DMS114 treated with DMSO at 0.1 percent for 48 hours (cell line): ENCODE results near the gene TOMM5.

ENCODE experiments used
- DNase-seq: peaks from one replicate; lab custom pipeline; 2025; ENCODE audit not compliant: unreplicated experiment; lab: John Stamatoyannopoulos, UW

The TOMM5 gene

GRCh38 chr9:37592108-37592951 lies at the start of gene TOMM5:
Gene TOMM5 (minus strand): TSS chr9:37592597. CDS start chr9:37592532, 65 bp downstream.
- peak; percentile 82 for DNase-seq

DNA sequence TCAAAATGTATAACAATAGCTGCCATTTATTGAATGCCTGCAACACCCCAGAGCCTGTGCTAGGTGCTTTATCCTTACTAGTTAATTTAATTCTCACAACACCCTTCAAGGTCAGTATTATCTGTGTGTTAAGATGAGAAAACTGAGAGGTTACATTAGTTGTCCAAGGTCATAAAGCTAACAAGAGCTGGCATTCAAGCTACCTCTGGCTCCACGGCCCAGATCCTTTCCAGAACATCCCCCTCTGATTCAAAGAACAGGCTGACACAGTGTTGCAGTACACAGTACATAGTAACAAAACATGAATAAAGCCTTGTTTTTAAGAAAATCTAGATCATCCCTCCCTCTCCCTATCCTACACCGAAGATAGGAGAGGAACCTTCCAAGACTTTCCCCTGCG lies 48.9 kb upstream of the TOMM5 start:
- no peak for DNase-seq

DNA sequence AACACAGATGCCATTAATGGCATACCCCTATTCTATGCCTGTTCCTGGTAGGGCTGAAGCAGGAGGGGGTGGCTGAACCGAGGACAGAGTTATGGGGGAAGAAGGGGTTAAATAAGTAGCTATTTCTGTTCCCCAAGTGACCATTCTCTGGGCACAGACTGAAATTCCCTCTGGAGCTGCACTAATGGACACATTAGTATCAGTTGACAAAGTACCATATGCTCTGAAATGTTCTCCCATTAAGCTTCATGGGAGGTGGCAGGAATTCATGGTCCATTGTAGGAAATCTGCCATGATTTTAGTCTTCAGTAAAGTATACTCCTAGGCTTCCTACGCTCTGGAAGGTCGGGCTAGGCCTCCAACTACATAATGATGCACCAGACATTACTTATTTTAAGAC lies 47.8 kb upstream of the TOMM5 start:
- DNase-seq, result no peak

- DNase-seq, result no peak
Measured at GRCh38 chr9:37639841-37640240, 47.4 kb upstream of the TOMM5 start.

GRCh38 chr9:37639109-37639762 lies 46.8 kb upstream of the TOMM5 start:
- no peak for DNase-seq

DNA sequence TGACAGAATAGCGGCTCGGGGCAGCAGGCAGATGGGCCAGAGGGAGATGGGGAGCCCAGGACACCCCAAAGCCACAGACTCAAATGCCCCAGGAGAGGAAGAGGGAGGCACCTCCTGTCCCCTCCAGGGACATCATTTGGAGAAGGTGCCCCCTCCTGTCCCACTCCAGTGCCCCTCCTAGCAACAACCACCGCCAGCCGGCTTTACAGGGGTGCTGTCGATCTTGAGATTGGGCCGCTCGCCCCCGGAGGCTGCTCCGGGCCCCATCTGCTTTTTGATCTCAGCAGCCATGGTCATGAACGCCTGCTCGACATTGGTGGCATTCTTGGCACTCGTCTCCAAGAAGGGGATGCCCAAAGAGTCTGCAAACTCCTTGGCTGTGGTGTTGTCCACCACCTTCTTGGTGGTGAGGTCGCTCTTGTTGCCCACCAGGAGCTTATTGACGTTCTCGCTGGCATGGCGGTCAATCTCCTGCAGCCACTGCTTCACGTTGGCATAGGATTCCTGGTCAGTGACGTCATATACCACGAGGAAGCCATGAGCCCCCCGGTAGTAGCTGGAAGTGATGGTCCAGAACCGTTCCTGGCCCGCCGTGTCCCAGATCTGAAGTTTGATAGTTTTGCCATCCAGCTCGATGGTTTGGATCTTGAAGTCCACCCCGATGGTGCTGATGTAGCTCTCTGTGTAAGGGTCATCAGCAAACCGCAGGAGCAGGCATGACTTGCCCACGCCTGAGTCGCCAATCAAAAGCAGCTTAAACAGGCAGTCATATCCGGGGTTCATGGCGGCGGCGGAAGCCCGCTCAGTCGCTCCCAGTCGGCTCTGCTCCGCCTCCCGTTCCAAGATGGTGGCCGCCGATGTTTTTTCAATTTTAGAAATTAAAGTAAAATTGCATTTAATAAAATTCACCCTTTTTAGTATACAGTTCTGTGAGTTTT lies 44.4 kb upstream of the TOMM5 start:
- no peak for DNase-seq

- no peak for DNase-seq
Measured at GRCh38 chr9:37635808-37636207, 43.4 kb upstream of the TOMM5 start.

DNA sequence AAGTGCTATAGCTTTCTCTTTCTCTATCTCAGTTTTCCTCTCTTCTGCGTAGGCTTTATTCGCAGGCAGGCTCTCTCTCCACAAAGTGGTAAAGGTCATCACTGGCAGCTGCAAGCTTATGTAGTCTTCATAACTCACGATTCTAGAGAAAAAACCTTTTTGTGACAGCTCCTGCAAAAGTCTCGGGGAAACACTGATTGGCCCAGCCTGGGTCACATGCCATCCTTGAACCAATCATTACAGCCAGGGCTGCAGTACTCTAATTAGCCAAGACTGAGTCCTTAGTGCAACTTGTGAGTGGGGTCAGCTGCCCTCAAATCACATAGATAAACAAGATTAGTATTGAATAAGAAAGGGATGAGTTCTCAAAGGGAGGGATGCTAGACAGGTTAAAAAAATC lies 40.1 kb upstream of the TOMM5 start:
- DNase-seq, result no peak

- no peak for DNase-seq
Measured at GRCh38 chr9:37626708-37627292, 34.4 kb upstream of the TOMM5 start.

- DNase-seq, result no peak
Measured at GRCh38 chr9:37625758-37626147, 33.4 kb upstream of the TOMM5 start.

- no peak for DNase-seq
Measured at GRCh38 chr9:37625036-37625757, 32.8 kb upstream of the TOMM5 start.

DNA sequence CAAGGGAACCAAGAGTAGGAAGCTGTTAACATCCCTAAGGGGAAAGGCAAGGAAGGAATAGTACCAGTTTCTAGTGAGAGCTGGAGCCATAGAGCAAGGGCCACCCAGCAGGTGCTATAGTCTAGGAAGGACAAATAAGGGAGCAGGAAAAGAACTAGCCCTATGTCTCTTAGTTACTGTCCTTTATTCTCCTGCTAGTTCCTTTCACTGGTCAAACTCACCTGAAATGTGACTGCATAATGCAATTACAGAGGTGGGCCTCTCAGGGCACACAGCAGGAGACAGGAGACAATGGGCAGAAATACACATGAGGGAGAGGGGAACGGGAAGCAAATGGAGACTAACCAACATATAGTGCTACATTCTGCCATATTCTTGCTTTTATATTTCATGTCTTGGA lies 31.7 kb upstream of the TOMM5 start:
- DNase-seq, result no peak

GRCh38 chr9:37623267-37623666 lies 30.9 kb upstream of the TOMM5 start:
- DNase-seq, result no peak

DNA sequence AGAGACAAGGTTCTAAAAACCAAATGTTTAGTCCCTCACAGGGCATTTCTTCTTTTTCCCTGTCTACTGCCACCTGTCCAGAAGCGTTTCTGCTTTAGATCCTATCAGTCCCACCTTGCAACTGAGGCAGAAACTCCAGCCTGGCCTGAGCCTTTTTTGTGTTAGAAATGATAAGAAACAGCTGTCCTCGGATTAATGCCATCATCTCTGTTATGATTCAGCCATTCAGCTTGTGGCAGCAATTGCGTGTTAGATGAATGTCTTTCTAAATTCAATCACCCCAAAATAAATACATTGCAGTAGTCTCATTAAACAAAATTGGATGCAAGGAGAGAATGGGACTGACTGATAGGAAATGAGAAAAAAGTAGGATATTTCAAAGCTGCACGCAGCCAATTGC lies 30.1 kb upstream of the TOMM5 start:
- DNase-seq, result no peak

DNA sequence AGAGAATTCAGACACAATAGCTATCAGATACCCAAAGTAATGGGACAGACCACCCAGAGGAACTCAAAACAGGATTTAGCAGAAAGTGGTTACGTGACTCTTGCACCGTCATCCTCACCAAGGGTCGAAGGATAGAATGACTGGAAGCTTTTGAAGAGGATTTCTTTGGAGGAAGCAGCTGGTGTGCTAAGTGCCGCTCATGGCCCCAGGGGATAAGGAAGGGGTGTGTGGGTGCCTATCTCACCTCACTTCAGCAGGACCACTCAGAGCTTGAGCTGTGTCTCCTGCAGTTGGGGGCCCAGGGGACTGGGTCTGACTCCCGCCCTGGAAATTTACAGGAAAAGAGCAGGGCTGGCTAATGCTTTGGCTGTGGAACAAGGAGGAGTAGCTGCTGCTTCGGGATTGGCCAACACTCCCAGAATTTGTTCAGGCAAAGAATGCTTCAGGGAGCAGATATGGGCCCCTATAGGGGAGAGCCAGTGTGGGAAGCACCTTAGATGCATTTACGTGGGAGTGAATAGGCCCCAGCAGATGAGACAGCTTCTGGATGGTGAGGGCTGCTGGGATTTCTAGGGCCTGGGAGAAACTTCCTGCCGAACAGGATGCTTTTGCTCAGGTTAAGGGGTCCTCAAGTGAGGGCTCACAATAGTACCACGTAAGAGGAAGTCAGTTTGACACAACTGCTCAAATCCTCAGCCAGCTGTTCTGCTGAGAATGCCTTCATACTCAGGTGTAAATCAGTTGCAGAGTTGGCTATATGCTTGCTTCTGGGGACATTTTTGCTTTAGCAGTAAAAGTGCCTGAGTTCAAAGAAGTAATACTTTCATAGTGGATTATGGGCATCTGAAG lies 29.1 kb upstream of the TOMM5 start:
- no peak for DNase-seq

GRCh38 chr9:37620396-37620795 lies 28.0 kb upstream of the TOMM5 start:
- no peak for DNase-seq

DNA sequence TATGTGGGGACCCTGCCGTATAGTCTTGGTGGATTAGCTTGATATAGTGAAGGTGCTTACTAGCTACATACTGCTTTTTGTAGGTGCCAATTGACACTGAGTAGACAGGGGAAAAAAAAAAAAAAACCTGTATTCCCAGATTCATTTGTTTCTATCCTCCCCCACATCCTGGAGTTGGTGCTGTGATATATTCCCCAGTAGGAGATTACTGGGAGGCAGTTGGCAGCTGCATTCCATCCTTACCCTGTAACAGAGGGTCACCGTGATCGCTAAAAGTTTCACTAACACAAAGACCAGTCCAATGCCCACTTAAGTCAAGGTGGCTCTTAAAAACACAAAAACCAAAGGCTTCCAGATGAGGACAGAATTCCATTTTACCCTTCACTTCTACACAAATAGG lies 27.4 kb upstream of the TOMM5 start:
- DNase-seq, result no peak

GRCh38 chr9:37618817-37619216 lies 26.4 kb upstream of the TOMM5 start:
- DNase-seq, result no peak

DNA sequence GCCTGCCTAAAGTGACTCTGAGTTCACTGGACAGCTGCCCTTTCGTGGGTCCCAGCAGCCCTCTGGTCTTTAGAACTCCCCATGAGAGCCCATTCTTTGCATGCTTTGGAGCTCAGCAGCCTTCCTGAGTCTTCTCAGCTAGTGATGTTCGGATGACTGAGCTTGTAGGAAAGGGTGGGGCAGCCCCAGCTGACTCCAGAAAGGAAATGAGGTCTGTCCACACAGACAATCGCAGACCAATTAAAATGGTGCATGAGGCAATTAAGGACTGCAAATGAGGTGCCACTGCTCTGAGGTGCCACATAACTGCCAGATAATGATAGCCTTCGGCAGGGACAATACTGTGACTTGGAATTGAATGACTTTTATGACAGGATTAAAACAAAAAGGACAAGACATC lies 25.4 kb upstream of the TOMM5 start:
- DNase-seq, result no peak

DNA sequence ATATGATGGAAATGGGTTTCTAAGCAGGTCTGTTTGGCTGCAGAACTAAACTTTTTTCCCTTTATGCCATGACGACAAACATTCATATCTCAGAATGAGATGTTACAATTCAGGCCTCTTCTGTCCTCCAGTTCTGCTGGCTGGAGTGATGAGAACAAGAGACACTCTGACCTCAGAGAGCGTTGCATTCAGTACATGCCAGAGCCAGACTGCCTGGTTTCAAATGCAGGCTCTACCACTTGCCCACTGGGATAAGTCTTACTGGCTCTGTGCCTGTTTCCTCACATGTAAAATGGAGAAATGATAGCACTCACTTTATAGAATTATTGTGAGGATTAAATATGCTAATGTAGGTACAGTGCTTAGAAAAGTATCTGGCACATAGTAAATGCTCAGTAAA lies 24.8 kb upstream of the TOMM5 start:
- no peak for DNase-seq
